H9 (cell line): ENCODE results near the gene RUSC2. TPM values are rescaled to one million over a fixed set of nuclear protein-coding genes. Genes with fewer than 3 reads are reported as not detected.

Experiments used
- DNase-seq: peaks from one replicate; pipeline ENCODE4 v3.0.0-alpha.2; 2017
- H2AFZ ChIP-seq: one replicate; pipeline ENCODE4 v1.6.1; 2013; ENCODE audit warnings: mild to moderate bottlenecking, low read length, control low read depth, moderate library complexity
- H2AK5ac ChIP-seq: 2 replicates; pipeline ENCODE4 v1.6.1; 2013; ENCODE audit warnings: low read length, control low read depth, mixed read lengths; ENCODE audit not compliant: insufficient read length
- H2BK120ac ChIP-seq: one replicate; pipeline ENCODE4 v1.6.1; 2013; ENCODE audit warnings: low read depth, mild to moderate bottlenecking, low read length, control low read depth, inconsistent platforms; ENCODE audit not compliant: poor library complexity, severe bottlenecking
- H2BK12ac ChIP-seq: 2 replicates; pipeline ENCODE4 v1.6.1; 2013; ENCODE audit warnings: low read length, control low read depth, mixed read lengths, low read depth; ENCODE audit not compliant: insufficient read length
- H2BK15ac ChIP-seq: 2 replicates; pipeline ENCODE4 v1.6.1; 2013; ENCODE audit warnings: low read depth, low read length, control low read depth
- H2BK20ac ChIP-seq: one replicate; pipeline ENCODE4 v1.6.1; 2013; ENCODE audit warnings: low read depth, mild to moderate bottlenecking, low read length, control low read depth, inconsistent platforms; ENCODE audit not compliant: poor library complexity, severe bottlenecking
- H2BK5ac ChIP-seq: 2 replicates; pipeline ENCODE4 v1.6.1; 2013; ENCODE audit warnings: low read length, control low read depth, mixed read lengths; ENCODE audit not compliant: insufficient read length
- H3K14ac ChIP-seq: 2 replicates; pipeline ENCODE4 v1.6.1; 2013; ENCODE audit warnings: low read length, control low read depth; ENCODE audit not compliant: insufficient read depth
- H3K18ac ChIP-seq: 2 replicates; pipeline ENCODE4 v1.6.1; 2013; ENCODE audit warnings: low read depth, mild to moderate bottlenecking, mixed read lengths, low read length, control low read depth; ENCODE audit not compliant: insufficient read length
- H3K23ac ChIP-seq: 2 replicates; pipeline ENCODE4 v1.6.1; 2013; ENCODE audit warnings: low read length, control low read depth, mixed read lengths, low read depth; ENCODE audit not compliant: insufficient read length
- H3K23me2 ChIP-seq: 2 replicates; pipeline ENCODE4 v1.6.1; 2013; ENCODE audit warnings: low read depth, mild to moderate bottlenecking, mixed read lengths, low read length, control low read depth; ENCODE audit not compliant: insufficient read length, poor library complexity, severe bottlenecking
- H3K27ac ChIP-seq: 2 replicates; pipeline ENCODE4 v1.5.1; 2013; ENCODE audit warnings: low read length, control low read depth, mixed read lengths, low read depth; ENCODE audit not compliant: insufficient read length
- H3K27me3 ChIP-seq: 2 replicates; pipeline ENCODE4 v1.6.1; 2013; ENCODE audit warnings: low read length, control low read depth, inconsistent platforms; ENCODE audit not compliant: insufficient read depth
- H3K4ac ChIP-seq: 2 replicates; pipeline ENCODE4 v1.6.1; 2013; ENCODE audit warnings: low read depth, mild to moderate bottlenecking, control low read depth, inconsistent platforms, low read length, moderate library complexity
- H3K4me1 ChIP-seq: 2 replicates; pipeline ENCODE4 v1.6.1; 2013; ENCODE audit warnings: low read length, control low read depth, inconsistent platforms; ENCODE audit not compliant: insufficient read depth
- H3K4me2 ChIP-seq: 2 replicates; pipeline ENCODE4 v1.6.1; 2013; ENCODE audit warnings: low read length, control low read depth, mixed read lengths; ENCODE audit not compliant: insufficient read length, insufficient read depth
- H3K56ac ChIP-seq: 2 replicates; pipeline ENCODE4 v1.6.1; 2013; ENCODE audit warnings: low read depth, mild to moderate bottlenecking, mixed read lengths, low read length, control low read depth; ENCODE audit not compliant: insufficient read length
- H3K79me1 ChIP-seq: 2 replicates; pipeline ENCODE4 v1.6.1; 2013; ENCODE audit warnings: low read depth, mild to moderate bottlenecking, moderate library complexity, low read length, control low read depth, inconsistent platforms; ENCODE audit not compliant: insufficient read depth, poor library complexity, severe bottlenecking
- H3K79me2 ChIP-seq: 2 replicates; pipeline ENCODE4 v1.6.1; 2013; ENCODE audit warnings: low read length, control low read depth, inconsistent platforms; ENCODE audit not compliant: insufficient read depth
- H3K9ac ChIP-seq: 2 replicates; pipeline ENCODE4 v1.6.1; 2013; ENCODE audit warnings: low read length, control low read depth, mixed read lengths; ENCODE audit not compliant: insufficient read length; ENCODE audit errors: extremely low read depth
- H3K9me3 ChIP-seq: one replicate; pipeline ENCODE4 v1.6.1; 2013; ENCODE audit warnings: low read depth, low read length, inconsistent platforms; ENCODE audit not compliant: control insufficient read depth
- H3T11ph ChIP-seq: one replicate; pipeline ENCODE4 v1.6.1; 2013; ENCODE audit warnings: mild to moderate bottlenecking, low read length, control low read depth, inconsistent platforms
- H4K20me1 ChIP-seq: one replicate; pipeline ENCODE4 v1.6.1; 2013; ENCODE audit not compliant: control insufficient read depth, insufficient read length, insufficient read depth
- H4K5ac ChIP-seq: 2 replicates; pipeline ENCODE4 v1.6.1; 2013; ENCODE audit warnings: low read depth, mild to moderate bottlenecking, mixed read lengths, low read length, control low read depth; ENCODE audit not compliant: insufficient read length
- H4K8ac ChIP-seq: replicated peaks from 2 replicates; pipeline ENCODE4 v1.6.1; 2013; ENCODE audit warnings: low read length, control low read depth, mixed read lengths, low read depth; ENCODE audit not compliant: insufficient read length
- H4K91ac ChIP-seq: 2 replicates; pipeline ENCODE4 v1.6.1; 2013; ENCODE audit warnings: low read depth, mild to moderate bottlenecking, moderate library complexity, mixed read lengths, low read length, control low read depth; ENCODE audit not compliant: insufficient read length
- H3K27ac Mint-ChIP-seq, 3 experiments: 2 replicates in 2 of 3; 3 replicates in 1 of 3; pipeline ENCODE4 v1.8.0; 2020 to 2021; ENCODE audit warnings: mixed read lengths in 3 of 3, mild to moderate bottlenecking in 1 of 3, moderate library complexity in 1 of 3
- H3K27me3 Mint-ChIP-seq: 2 replicates; pipeline ENCODE4 v1.8.0; 2021; ENCODE audit warnings: low read depth, mild to moderate bottlenecking, moderate library complexity, mixed read lengths
- H3K36me3 Mint-ChIP-seq, 3 experiments: 2 replicates in 2 of 3; 3 replicates in 1 of 3; pipeline ENCODE4 v1.8.0; 2020 to 2021; ENCODE audit warnings: low read depth in 3 of 3, mixed read lengths in 3 of 3; ENCODE audit not compliant: insufficient read depth in 1 of 3
- H3K4me1 Mint-ChIP-seq, 2 experiments: 2 replicates each; pipeline ENCODE4 v1.8.0; 2020; ENCODE audit warnings: mixed read lengths in 2 of 2
- H3K4me3 Mint-ChIP-seq, 2 experiments: 2 replicates in 1 of 2; 3 replicates in 1 of 2; pipeline ENCODE4 v1.8.0; 2020 to 2021; ENCODE audit warnings: mild to moderate bottlenecking in 2 of 2, mixed read lengths in 2 of 2, moderate library complexity in 1 of 2
- H3K9me3 Mint-ChIP-seq, 2 experiments: 2 replicates in 1 of 2; 3 replicates in 1 of 2; pipeline ENCODE4 v1.8.0; 2020; ENCODE audit warnings: mild to moderate bottlenecking in 2 of 2, mixed read lengths in 2 of 2, moderate library complexity in 1 of 2
- CTCF ChIP-seq: fragments of 200-600 bp; sonication (generic); conservative IDR thresholded peaks from 3 replicates; pipeline ENCODE4 v1.8.0; 2021; ENCODE audit warnings: antibody characterized with exemption, mild to moderate bottlenecking
- WGBS: extraction: QIAGEN DNeasy Blood & Tissue Kit; methylation state at CpG from one replicate; pipeline ENCODE4 v1.1.7; 2013; ENCODE audit warnings: missing lambda C conversion rate, low lambda C conversion rate, mixed read lengths; ENCODE audit not compliant: insufficient read length; ENCODE audit errors: extremely low coverage; 5-methylcytosine and 5-hydroxymethylcytosine counted together
- total RNA-seq: library from RNA; stranded (reverse); gene quantifications from 2 replicates; pipeline ENCODE4 v1.2.1, GENCODE V29; 2021

Gene RUSC2
- total RNA-seq, 1 experiment from 2014 or later: 6.3 TPM

GRCh38 chr9:35517552-35518224, 27.8 kb downstream of the RUSC2 start:
- Histone ChIP-seq H3K27ac (no peak overlapping the region), H2BK12ac (no peak overlapping the region), H3K4me2 (no peak overlapping the region), H3K23me2 (no peaks in the 10 kb centered on the region), H4K91ac (peak overlapping the region; percentile 63), H3K4me1 (peaks cover 17% of the 10 kb centered on the region), H3K14ac (no peak overlapping the region), H3T11ph (no peak overlapping the region), H2BK20ac (no peak overlapping the region), H2BK120ac (no peak overlapping the region), H2AK5ac (no peak overlapping the region), H3K18ac (no peak overlapping the region), H3K9ac (no peak overlapping the region), H3K56ac (no peak overlapping the region), H3K23ac (no peak overlapping the region), H2BK5ac (no peak overlapping the region), H3K79me1 (no peaks in the 10 kb centered on the region), H3K27me3 (no peaks in the 10 kb centered on the region), H3K9me3 (no peaks in the 10 kb centered on the region), H2AFZ (no peak overlapping the region), H3K79me2 (no peaks in the 10 kb centered on the region), H3K4ac (no peak overlapping the region), H4K8ac (no peak overlapping the region), H4K20me1 (no peaks in the 10 kb centered on the region), H4K5ac (no peak overlapping the region), H2BK15ac (no peak overlapping the region)
- no CpG with 5 or more reads among the region's 3 CpGs for WGBS
- H3K36me3 Mint-ChIP-seq: no peaks in the 10 kb centered on the region
- no peak for TF ChIP-seq CTCF
- H3K4me3 Mint-ChIP-seq: no peak overlapping the region
- H3K4me1 Mint-ChIP-seq: peaks cover 43 to 47% of the 10 kb centered on the region in 2 experiments
- no peaks in the 10 kb centered on the region for H3K27me3 Mint-ChIP-seq
- H3K9me3 Mint-ChIP-seq: no peaks in the 10 kb centered on the region
- no peak for DNase-seq
- H3K27ac Mint-ChIP-seq: peak overlapping the region; percentile 45 to 88 (median 64); a peak in 5 of 7 replicates
